GM12878 (cell line): ENCODE measurements around the gene PSG3. TPM values are rescaled to one million over a fixed set of nuclear protein-coding genes. Genes with fewer than 3 reads are reported as not detected.
A peak's percentile ranks its signal among the peaks of the same experiment; 100 is the strongest.
"Not testable (repeated sequence)": the region's sequence is repeated elsewhere in the genome, so short reads cannot be mapped to it uniquely, and the experiment has no call there.

Source experiments
- ATAC-seq: fragments of 200-7000 bp; cut with Tn5 transposase; 3 replicates; pipeline ENCODE4 v1.9.1; 2020; ENCODE audit warnings: mild to moderate bottlenecking, moderate library complexity
- BruUV-seq: library from RNA; stranded (reverse); fragments of 400-500 nt; replicated peaks from 2 replicates; lab custom pipeline; 2021; lab: Mats Ljungman, UMichigan
- CTCF ChIA-PET: fragments of 300-600 bp; sonication (Branson Sonifier 250); formaldehyde crosslinking; extraction: SDS; loops from one replicate; lab custom pipeline; 2021; ENCODE audit warnings: inconsistent platforms; lab: Yijun Ruan, JAX
- POLR2A ChIA-PET: fragments of 350-600 bp; formaldehyde crosslinking; extraction: SDS; loops from one replicate; lab custom pipeline; 2021; ENCODE audit warnings: inconsistent platforms; lab: Charles Lee
- RAD21 ChIA-PET: fragments of 300-600 bp; sonication (Branson Sonifier 250); formaldehyde crosslinking; loops from one replicate; lab custom pipeline; 2023; ENCODE audit warnings: antibody characterized with exemption; ENCODE audit not compliant: unreplicated experiment; lab: Charles Lee
- SMC1A ChIA-PET: fragments of 300-600 bp; sonication (Branson Sonifier 250); formaldehyde crosslinking; loops from one replicate; lab custom pipeline; 2023; ENCODE audit not compliant: unreplicated experiment, uncharacterized antibody; lab: Charles Lee
- DNase-seq: peaks from one replicate; pipeline ENCODE4 v3.0.0-alpha.2; 2011; ENCODE audit warnings: low read depth, low spot score
- FAIRE-seq: peaks from 3 replicates; lab custom pipeline; 2011; peaks lifted over from hg19 to GRCh38; lab: Jason Lieb, UNC
- H2AFZ ChIP-seq: 2 replicates; pipeline ENCODE4 v1.6.0; 2011; ENCODE audit warnings: low read depth, low read length, control low read depth; ENCODE audit not compliant: control insufficient read depth
- H3K27ac ChIP-seq: 2 replicates; pipeline ENCODE4 v1.5.1; 2011; ENCODE audit warnings: control low read depth; ENCODE audit not compliant: control insufficient read depth, insufficient read depth
- H3K27me3 ChIP-seq, 2 experiments: replicated peaks in 1 of 2; 2 replicates each; pipeline versions ENCODE4 v1.6.0 to v1.6.1; 2011; ENCODE audit warnings: low read length in 1 of 2; ENCODE audit not compliant: control insufficient read depth in 2 of 2, insufficient read depth in 2 of 2
- H3K36me3 ChIP-seq, 2 experiments: 2 replicates each; pipeline ENCODE4 v1.5.1; 2011; ENCODE audit warnings: low read length in 1 of 2; ENCODE audit not compliant: control insufficient read depth in 2 of 2, insufficient read depth in 2 of 2
- H3K4me1 ChIP-seq: 2 replicates; pipeline ENCODE4 v1.6.1; 2011; ENCODE audit warnings: mild to moderate bottlenecking, low read length, moderate library complexity, mixed read lengths; ENCODE audit not compliant: control insufficient read depth, insufficient read depth
- H3K4me2 ChIP-seq: 2 replicates; pipeline ENCODE4 v1.6.0; 2011; ENCODE audit warnings: control low read depth; ENCODE audit not compliant: control insufficient read depth, insufficient read depth
- H3K4me3 ChIP-seq: fragments of 200-600 bp; sonication (generic); 2 replicates; pipeline ENCODE4 v1.5.1; 2016
- H3K79me2 ChIP-seq: 2 replicates; pipeline ENCODE4 v1.6.0; 2011; ENCODE audit warnings: low read length; ENCODE audit not compliant: control insufficient read depth, insufficient read depth
- H3K9ac ChIP-seq: 2 replicates; pipeline ENCODE4 v1.8.0; 2011; ENCODE audit warnings: low read length, control low read depth, mixed read lengths; ENCODE audit not compliant: control insufficient read depth, insufficient read depth
- H3K9me3 ChIP-seq: replicated peaks from 3 replicates; pipeline ENCODE4 v1.5.1; 2011; ENCODE audit warnings: mild to moderate bottlenecking, low read length; ENCODE audit not compliant: control insufficient read depth, insufficient read depth
- H4K20me1 ChIP-seq: 2 replicates; pipeline ENCODE4 v1.6.0; 2011; ENCODE audit not compliant: control insufficient read depth, insufficient read depth
- RAD21 ChIP-seq: IDR thresholded peaks from 2 replicates; pipeline ENCODE4 v1.6.1; 2011; ENCODE audit warnings: mild to moderate bottlenecking, low read depth, low read length, moderate library complexity; ENCODE audit not compliant: insufficient read depth
- SMC3 ChIP-seq: IDR thresholded peaks from 2 replicates; pipeline ENCODE4 v1.6.1; 2011; ENCODE audit warnings: low read length, improper control_type of control experiment, borderline replicate concordance
- WGBS: methylation state at CpG from one replicate; pipeline ENCODE4 v1.1.6; 2016; ENCODE audit warnings: low lambda C conversion rate; ENCODE audit not compliant: insufficient replicate concordance, insufficient coverage; ENCODE audit errors: missing lambda C conversion rate; 5-methylcytosine and 5-hydroxymethylcytosine counted together
- in situ Hi-C: fragments of 300-500 bp; cut with MboI; formaldehyde crosslinking; loops from 9 replicates; pipeline ENCODE4 v1.14.3; 2018; ENCODE audit warnings: mixed read lengths
- intact Hi-C: fragments of 100-400 bp; cut with micrococcal nuclease; formaldehyde crosslinking; loops from one replicate; pipeline ENCODE4 v1.14.2; 2022; ENCODE audit not compliant: unreplicated experiment
- polyA plus RNA-seq, 11 experiments: library from polyadenylated mRNA; depleted of rRNA in 4 of 11; unstranded in 6 of 11; stranded (reverse) in 5 of 11; fragments of >200 nt; fragmentation: Nextera tagmentation in 4 of 11; fragmentation: Illumina TruSeq in 1 of 11; extraction: Ambion mirVana in 4 of 11; extraction: Trizol in 1 of 11; gene quantifications; 1 replicate in 1 of 11; 2 replicates in 10 of 11; pipeline versions ENCODE4 v1.2.1 to v1.2.3, GENCODE V29; 2011 to 2016; ENCODE audit warnings: inconsistent platforms in 2 of 11, missing spikeins in 2 of 11, low read depth in 1 of 11
- total RNA-seq, 4 experiments: library from RNA; depleted of rRNA in 3 of 4; stranded (reverse); fragments of >200 nt in 3 of 4; fragmentation: Illumina TruSeq in 1 of 4; extraction: Trizol in 1 of 4; gene quantifications; 2 replicates each; pipeline versions ENCODE4 v1.2.1 to v1.2.3, GENCODE V29; 2013 to 2021
- TF ChIP-seq, protein P1 (sequence below), 3 experiments: IDR thresholded peaks in 2 of 3; conservative IDR thresholded peaks in 1 of 3; 2 replicates each; pipeline ENCODE4 v1.5.1; 2011; ENCODE audit warnings: low read depth in 3 of 3, low read length in 3 of 3, mild to moderate bottlenecking in 3 of 3, control low read depth in 2 of 3, moderate library complexity in 2 of 3, inconsistent platforms in 1 of 3, mixed read lengths in 1 of 3; ENCODE audit not compliant: control insufficient read depth in 2 of 3, insufficient read depth in 1 of 3; ENCODE audit errors: extremely low read depth in 1 of 3

PSG3 gene
- total and polyA plus RNA-seq, 10 of the 15 experiments (the other 5 are each of a cell fraction or from before 2014, with no cell fraction given) = not detected

DNA sequence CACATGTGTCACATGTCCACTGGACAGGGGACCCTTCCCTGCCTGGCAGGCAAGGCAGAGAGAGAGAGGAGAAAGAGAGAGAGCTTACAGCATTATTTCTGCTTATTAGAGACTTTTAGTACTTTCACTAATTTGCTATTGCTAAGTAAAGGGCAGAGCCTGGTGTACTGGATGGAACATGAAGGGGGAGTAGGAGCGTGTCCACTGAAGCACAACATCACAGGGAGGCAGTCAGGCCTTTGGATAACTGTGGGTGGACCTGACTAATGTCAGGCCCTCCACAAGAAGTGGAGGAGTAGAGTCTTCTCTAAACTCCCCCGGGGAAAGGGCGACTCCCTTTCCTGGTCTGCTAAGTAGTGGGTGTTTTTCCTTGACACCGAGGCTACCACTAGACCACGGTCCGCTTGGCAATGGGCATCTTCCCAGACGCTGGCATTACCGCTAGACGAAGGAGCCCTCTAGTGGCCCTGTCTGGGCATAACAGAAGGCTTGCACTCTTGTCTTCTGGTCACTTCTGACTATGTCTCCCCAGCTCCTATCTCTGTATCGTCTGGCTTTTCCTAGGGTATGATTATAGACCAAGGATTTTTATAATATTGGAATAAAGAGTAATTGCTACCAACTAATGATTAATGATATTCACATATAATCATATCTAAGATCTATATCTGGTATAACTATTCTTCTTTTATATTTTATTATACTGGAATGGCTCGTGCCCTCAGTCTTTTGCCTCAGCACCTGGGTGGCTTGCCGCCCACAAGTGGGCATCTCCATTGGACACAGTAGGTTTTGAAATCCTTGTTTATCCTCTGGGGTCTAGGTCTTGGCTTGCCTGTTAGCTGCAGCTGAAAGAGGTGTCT, 36.7 kb upstream of the PSG3 start:
- POLR2A ChIA-PET, H3K9me3 ChIP-seq, SMC1A ChIA-PET, DNase-seq, H3K4me3 ChIP-seq, H3K4me2 ChIP-seq, RAD21 ChIA-PET, in situ Hi-C loops, H3K27me3 ChIP-seq, BruUV-seq, H3K4me1 ChIP-seq, H3K79me2 ChIP-seq, FAIRE-seq, H2AFZ ChIP-seq, ATAC-seq, H3K36me3 ChIP-seq, H3K27ac ChIP-seq, H3K9ac ChIP-seq, H4K20me1 ChIP-seq, intact Hi-C loops: not testable (repeated sequence)
- WGBS = 13% methylated on average over 12 of the region's 12 CpGs
- peak; percentile 22; the same call in 1 of the 2 replicates for TF ChIP-seq SMC3
- peak; percentile 50 for TF ChIP-seq RAD21
- TF ChIP-seq, protein P1, sequence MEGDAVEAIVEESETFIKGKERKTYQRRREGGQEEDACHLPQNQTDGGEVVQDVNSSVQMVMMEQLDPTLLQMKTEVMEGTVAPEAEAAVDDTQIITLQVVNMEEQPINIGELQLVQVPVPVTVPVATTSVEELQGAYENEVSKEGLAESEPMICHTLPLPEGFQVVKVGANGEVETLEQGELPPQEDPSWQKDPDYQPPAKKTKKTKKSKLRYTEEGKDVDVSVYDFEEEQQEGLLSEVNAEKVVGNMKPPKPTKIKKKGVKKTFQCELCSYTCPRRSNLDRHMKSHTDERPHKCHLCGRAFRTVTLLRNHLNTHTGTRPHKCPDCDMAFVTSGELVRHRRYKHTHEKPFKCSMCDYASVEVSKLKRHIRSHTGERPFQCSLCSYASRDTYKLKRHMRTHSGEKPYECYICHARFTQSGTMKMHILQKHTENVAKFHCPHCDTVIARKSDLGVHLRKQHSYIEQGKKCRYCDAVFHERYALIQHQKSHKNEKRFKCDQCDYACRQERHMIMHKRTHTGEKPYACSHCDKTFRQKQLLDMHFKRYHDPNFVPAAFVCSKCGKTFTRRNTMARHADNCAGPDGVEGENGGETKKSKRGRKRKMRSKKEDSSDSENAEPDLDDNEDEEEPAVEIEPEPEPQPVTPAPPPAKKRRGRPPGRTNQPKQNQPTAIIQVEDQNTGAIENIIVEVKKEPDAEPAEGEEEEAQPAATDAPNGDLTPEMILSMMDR (IDR thresholded peaks at IDR 0.05 in 2 of 3, conservative IDR thresholded peaks at IDR 0.05 in 1 of 3; ENCODE audit: control insufficient read depth in 2 of 3, extremely low read depth in 1 of 3, insufficient read depth in 1 of 3, low read depth in 3 of 3, low read length in 3 of 3) = peak; percentile 49 to 84 (median 79)
- CTCF ChIA-PET = interaction anchor here (1.0 to 1.3 kb wide), 2 partner anchors 83 to 152 kb away, joined by 3 read pairs; no protein-coding TSS in a partner anchor

DNA sequence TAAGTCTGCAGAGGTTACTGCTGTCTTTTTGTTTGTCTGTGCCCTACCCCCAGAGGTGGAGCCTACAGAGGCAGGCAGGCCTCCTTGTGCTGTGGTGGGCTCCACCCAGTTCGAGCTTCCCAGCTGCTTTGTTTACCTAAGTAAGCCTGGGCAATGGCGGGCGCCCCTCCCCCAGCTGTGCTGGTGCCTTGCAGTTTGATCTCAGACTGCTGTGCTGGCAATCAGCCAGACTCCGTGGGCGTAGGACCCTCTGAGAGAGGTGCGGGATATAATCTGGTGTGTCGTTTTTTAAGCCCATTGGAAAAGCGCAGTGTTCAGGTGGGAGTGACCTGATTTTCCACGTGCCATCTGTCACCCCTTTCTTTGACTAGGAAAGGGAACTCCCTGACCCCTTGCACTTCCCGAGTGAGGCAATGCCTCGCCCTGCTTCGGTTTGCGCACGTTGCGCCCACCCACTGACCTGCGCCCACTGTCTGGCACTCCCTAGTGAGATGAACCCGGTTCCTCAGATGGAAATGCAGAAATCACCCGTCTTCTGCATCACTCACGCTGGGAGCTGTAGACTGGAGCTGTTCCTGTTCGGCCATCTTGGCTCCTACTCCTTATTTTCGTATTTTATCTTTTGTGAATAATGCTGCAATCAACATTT, 34.4 kb upstream of the PSG3 start:
- BruUV-seq, DNase-seq, SMC1A ChIA-PET, H2AFZ ChIP-seq, H3K9me3 ChIP-seq, POLR2A ChIA-PET, H3K27ac ChIP-seq, ATAC-seq, H3K4me2 ChIP-seq, intact Hi-C loops, H4K20me1 ChIP-seq, H3K27me3 ChIP-seq, H3K36me3 ChIP-seq, H3K9ac ChIP-seq, H3K79me2 ChIP-seq, H3K4me1 ChIP-seq, in situ Hi-C loops, RAD21 ChIA-PET, FAIRE-seq, H3K4me3 ChIP-seq, CTCF ChIA-PET: not testable (repeated sequence)
- WGBS = 44% methylated on average over 21 of the region's 21 CpGs

GRCh38 chr19:42767319-42767718, 27.0 kb upstream of the PSG3 start:
- RAD21 ChIA-PET, H2AFZ ChIP-seq, SMC1A ChIA-PET, H4K20me1 ChIP-seq, DNase-seq, CTCF ChIA-PET, BruUV-seq, H3K4me1 ChIP-seq, H3K9ac ChIP-seq, FAIRE-seq, H3K9me3 ChIP-seq, POLR2A ChIA-PET, H3K27me3 ChIP-seq, ATAC-seq, H3K4me2 ChIP-seq, H3K27ac ChIP-seq, in situ Hi-C loops, intact Hi-C loops, H3K36me3 ChIP-seq, H3K4me3 ChIP-seq, H3K79me2 ChIP-seq: not testable (repeated sequence)
- WGBS = 5% methylated on average over 8 of the region's 8 CpGs
